ENCODE results near the gene ECE1. TPM values are rescaled to one million over a fixed set of nuclear protein-coding genes. Genes with fewer than 3 reads are reported as not detected.

The ECE1 gene
- total and polyA plus RNA-seq, 7 experiments from 2014 or later: 21.3 to 97.4 (median 71.2) TPM

GRCh38 chr1:21322681-21323016 lies 32.4 kb upstream of the ECE1 start:
- POLR2A ChIA-PET: interaction anchor here (1.1 to 23.1 kb wide), 6 partner anchors 9 to 88 kb away, joined by 3 to 427 read pairs (median 24); partner anchors contain the start of gene ECE1
- Mint-ChIP-seq H3K9me3 (no peaks in the 10 kb centered on the region), H3K27ac (peak overlapping the region; percentile 70 to 97 (median 93)), H3K4me1 (peaks cover 41 to 84% (median 74%) of the 10 kb centered on the region in 7 donors), H3K4me3 (peak overlapping the region; percentile 29 to 88 (median 54)), H3K27me3 (no peaks in the 10 kb centered on the region), H3K36me3 (peaks cover 0 to 19% (median 0%) of the 10 kb centered on the region in 5 donors)
- DNase-seq: no peak
- Histone ChIP-seq H3K4me3 (ENCODE audit: low read length) (no peak overlapping the region), H3K36me3 (ENCODE audit: control insufficient read depth in 2 of 3, insufficient read depth in 3 of 3, low read length in 3 of 3) (peaks cover 0 to 4% (median 0%) of the 10 kb centered on the region in 3 experiments), H3K4me1 (ENCODE audit: control insufficient read depth in 2 of 2, insufficient read depth in 2 of 2, low read length in 2 of 2) (peaks cover 33 to 51% of the 10 kb centered on the region in 2 donors), H3K27ac (ENCODE audit: low read depth, low read length) (peak overlapping the region; percentile 38), H3K27me3 (ENCODE audit: control insufficient read depth in 2 of 2, insufficient read depth in 2 of 2, low read length in 2 of 2) (no peaks in the 10 kb centered on the region), H3K9me3 (ENCODE audit: control insufficient read depth in 2 of 3, low read length in 3 of 3) (no peaks in the 10 kb centered on the region)
- intact Hi-C loops (cut with micrococcal nuclease): no loop called here
- no peak for ATAC-seq
- CTCF ChIA-PET: interaction anchor here (0.9 to 5.3 kb wide), 8 partner anchors 11 to 53 kb away, joined by 3 to 37 read pairs (median 8); partner anchors contain the start of gene ECE1

- no peaks in the 10 kb centered on the region for H3K9me3 ChIP-seq (ENCODE audit: control insufficient read depth in 2 of 3, low read length in 3 of 3)
- DNase-seq (no peak), ATAC-seq (no peak)
- peak overlapping the region; percentile 70 to 97 (median 93) for H3K27ac Mint-ChIP-seq
- peak overlapping the region; percentile 38 for H3K27ac ChIP-seq (ENCODE audit: low read depth, low read length)
- no peaks in the 10 kb centered on the region for H3K27me3 Mint-ChIP-seq
- no peaks in the 10 kb centered on the region for H3K27me3 ChIP-seq (ENCODE audit: control insufficient read depth in 2 of 2, insufficient read depth in 2 of 2, low read length in 2 of 2)
- H3K36me3 Mint-ChIP-seq: peaks cover 0 to 19% (median 1%) of the 10 kb centered on the region in 5 donors
- intact Hi-C loops (cut with micrococcal nuclease): no loop called here
- H3K4me3 ChIP-seq (ENCODE audit: low read length): no peak overlapping the region
- POLR2A ChIA-PET: interaction anchor here (0.7 to 23.1 kb wide), 9 partner anchors 9 to 87 kb away, joined by 3 to 427 read pairs (median 6); partner anchors contain the start of gene ECE1
- H3K9me3 Mint-ChIP-seq: no peaks in the 10 kb centered on the region
- H3K4me1 Mint-ChIP-seq: peaks cover 39 to 81% (median 71%) of the 10 kb centered on the region in 7 donors
- H3K4me3 Mint-ChIP-seq: peak overlapping the region in 9 of 10 donors; percentile 29 to 88 (median 55)
- CTCF ChIA-PET: interaction anchor here (0.9 to 5.3 kb wide), 6 partner anchors 10 to 52 kb away, joined by 3 to 37 read pairs (median 8); partner anchors contain the start of gene ECE1
- peaks cover 0 to 9% (median 0%) of the 10 kb centered on the region in 3 experiments for H3K36me3 ChIP-seq (ENCODE audit: control insufficient read depth in 2 of 3, insufficient read depth in 3 of 3, low read length in 3 of 3)
- peaks cover 33 to 51% of the 10 kb centered on the region in 2 donors for H3K4me1 ChIP-seq (ENCODE audit: control insufficient read depth in 2 of 2, insufficient read depth in 2 of 2, low read length in 2 of 2)
These were observed 31.9 kb upstream of the ECE1 start for GRCh38 chr1:21321963-21322680.

GRCh38 chr1:21320410-21321108 lies 30.3 kb upstream of the ECE1 start:
- Histone ChIP-seq H3K4me1 (ENCODE audit: control insufficient read depth in 2 of 2, insufficient read depth in 2 of 2, low read length in 2 of 2) (peaks cover 23 to 37% of the 10 kb centered on the region in 2 donors), H3K36me3 (ENCODE audit: control insufficient read depth in 2 of 3, insufficient read depth in 3 of 3, low read length in 3 of 3) (peaks cover 0 to 10% (median 0%) of the 10 kb centered on the region in 3 experiments), H3K27ac (ENCODE audit: low read depth, low read length) (no peak overlapping the region), H3K9me3 (ENCODE audit: control insufficient read depth in 2 of 3, low read length in 3 of 3) (no peaks in the 10 kb centered on the region), H3K4me3 (ENCODE audit: low read length) (no peak overlapping the region), H3K27me3 (ENCODE audit: control insufficient read depth in 2 of 2, insufficient read depth in 2 of 2, low read length in 2 of 2) (no peaks in the 10 kb centered on the region)
- Mint-ChIP-seq H3K4me3 (no peak overlapping the region), H3K9me3 (no peaks in the 10 kb centered on the region), H3K27me3 (no peaks in the 10 kb centered on the region), H3K4me1 (peaks cover 36 to 78% (median 65%) of the 10 kb centered on the region in 7 donors), H3K27ac (peak overlapping the region in 3 of 9 donors; percentile 62 to 78 (median 68)), H3K36me3 (peaks cover 0 to 24% (median 4%) of the 10 kb centered on the region in 5 donors)
- DNase-seq (no peak), ATAC-seq (no peak)
- intact Hi-C loops (cut with micrococcal nuclease): no loop called here
- CTCF ChIA-PET: interaction anchor here (0.6 to 1.0 kb wide), 2 partner anchors 20 to 540 kb away, joined by 3 to 4 read pairs; no protein-coding TSS in a partner anchor
- POLR2A ChIA-PET: interaction anchor here (0.6 to 23.1 kb wide), 8 partner anchors 11 to 88 kb away, joined by 3 to 427 read pairs (median 4); partner anchors contain the start of gene ECE1

GRCh38 chr1:21319447-21320407 lies 29.5 kb upstream of the ECE1 start:
- H3K36me3 ChIP-seq (ENCODE audit: control insufficient read depth in 2 of 3, insufficient read depth in 3 of 3, low read length in 3 of 3): peaks cover 0 to 10% (median 0%) of the 10 kb centered on the region in 3 experiments
- H3K27me3 Mint-ChIP-seq: no peaks in the 10 kb centered on the region
- H3K27ac ChIP-seq (ENCODE audit: low read depth, low read length): no peak overlapping the region
- ChIA-PET POLR2A (interaction anchor here (0.5 to 23.1 kb wide), 4 partner anchors 15 to 71 kb away, joined by 3 to 427 read pairs (median 4); partner anchors contain the start of gene ECE1), CTCF (interaction anchor here (1.0 kb wide), 1 partner anchor 19 kb away, joined by 4 read pairs; no protein-coding TSS in a partner anchor)
- no peaks in the 10 kb centered on the region for H3K27me3 ChIP-seq (ENCODE audit: control insufficient read depth in 2 of 2, insufficient read depth in 2 of 2, low read length in 2 of 2)
- DNase-seq (no peak), ATAC-seq (no peak)
- no peaks in the 10 kb centered on the region for H3K9me3 ChIP-seq (ENCODE audit: control insufficient read depth in 2 of 3, low read length in 3 of 3)
- H3K4me3 Mint-ChIP-seq: peak overlapping the region in 3 of 10 donors; percentile 24 to 58 (median 45)
- peak overlapping the region in 6 of 9 donors; percentile 41 to 68 (median 56) for H3K27ac Mint-ChIP-seq
- intact Hi-C loops (cut with micrococcal nuclease): no loop called here
- H3K4me1 Mint-ChIP-seq: peaks cover 29 to 73% (median 60%) of the 10 kb centered on the region in 7 donors
- no peaks in the 10 kb centered on the region for H3K9me3 Mint-ChIP-seq
- peaks cover 15 to 33% of the 10 kb centered on the region in 2 donors for H3K4me1 ChIP-seq (ENCODE audit: control insufficient read depth in 2 of 2, insufficient read depth in 2 of 2, low read length in 2 of 2)
- no peak overlapping the region for H3K4me3 ChIP-seq (ENCODE audit: low read length)
- H3K36me3 Mint-ChIP-seq: peaks cover 1 to 24% (median 4%) of the 10 kb centered on the region in 5 donors

- H3K27ac Mint-ChIP-seq: no peak overlapping the region
- H3K4me1 Mint-ChIP-seq: peaks cover 28 to 71% (median 59%) of the 10 kb centered on the region in 7 donors
- H3K4me3 Mint-ChIP-seq: peak overlapping the region in 1 of 10 donors; percentile 31
- ChIA-PET POLR2A (interaction anchor here (23.1 kb wide), 1 partner anchor 25 kb away, joined by 427 read pairs; the partner anchor contains the start of gene ECE1), CTCF (interaction anchor here (0.5 kb wide), 1 partner anchor 38 kb away, joined by 3 read pairs; no protein-coding TSS in a partner anchor)
- no peak overlapping the region for H3K4me3 ChIP-seq (ENCODE audit: low read length)
- H3K36me3 ChIP-seq (ENCODE audit: control insufficient read depth in 2 of 3, insufficient read depth in 3 of 3, low read length in 3 of 3): peaks cover 0 to 10% (median 0%) of the 10 kb centered on the region in 3 experiments
- H3K27me3 ChIP-seq (ENCODE audit: control insufficient read depth in 2 of 2, insufficient read depth in 2 of 2, low read length in 2 of 2): no peaks in the 10 kb centered on the region
- no peak overlapping the region for H3K27ac ChIP-seq (ENCODE audit: low read depth, low read length)
- no peak for DNase-seq
- peaks cover 4 to 24% (median 4%) of the 10 kb centered on the region in 5 donors for H3K36me3 Mint-ChIP-seq
- no peak for ATAC-seq
- intact Hi-C loops (cut with micrococcal nuclease): no loop called here
- no peaks in the 10 kb centered on the region for H3K27me3 Mint-ChIP-seq
- H3K9me3 Mint-ChIP-seq: no peaks in the 10 kb centered on the region
- H3K4me1 ChIP-seq (ENCODE audit: control insufficient read depth in 2 of 2, insufficient read depth in 2 of 2, low read length in 2 of 2): peaks cover 6 to 23% of the 10 kb centered on the region in 2 donors
- H3K9me3 ChIP-seq (ENCODE audit: control insufficient read depth in 2 of 3, low read length in 3 of 3): no peaks in the 10 kb centered on the region
These were observed 28.5 kb upstream of the ECE1 start for GRCh38 chr1:21318714-21319159.

Measured in naive thymus-derived CD4-positive, alpha-beta T cell (primary cell).